ENCODE measurements around the gene SYCP3.

Gene SYCP3

GRCh38 chr12:101732318-101732717 is 6.9 kb downstream of the SYCP3 start:
- no peak for ATAC-seq (ENCODE audit: low read depth)
- no peak for DNase-seq (ENCODE audit: low spot score)
- peaks cover 33% of the 10 kb centered on the region for H3K36me3 ChIP-seq (ENCODE audit: low read depth)
- no peaks in the 10 kb centered on the region for H3K27me3 ChIP-seq (ENCODE audit: insufficient read depth, poor library complexity, severe bottlenecking)
- H3K27ac ChIP-seq (ENCODE audit: poor library complexity, severe bottlenecking), result no peak overlapping the region
- no peaks in the 10 kb centered on the region for H3K4me1 ChIP-seq (ENCODE audit: insufficient read depth, poor library complexity, severe bottlenecking)
- TF ChIP-seq, protein P1, sequence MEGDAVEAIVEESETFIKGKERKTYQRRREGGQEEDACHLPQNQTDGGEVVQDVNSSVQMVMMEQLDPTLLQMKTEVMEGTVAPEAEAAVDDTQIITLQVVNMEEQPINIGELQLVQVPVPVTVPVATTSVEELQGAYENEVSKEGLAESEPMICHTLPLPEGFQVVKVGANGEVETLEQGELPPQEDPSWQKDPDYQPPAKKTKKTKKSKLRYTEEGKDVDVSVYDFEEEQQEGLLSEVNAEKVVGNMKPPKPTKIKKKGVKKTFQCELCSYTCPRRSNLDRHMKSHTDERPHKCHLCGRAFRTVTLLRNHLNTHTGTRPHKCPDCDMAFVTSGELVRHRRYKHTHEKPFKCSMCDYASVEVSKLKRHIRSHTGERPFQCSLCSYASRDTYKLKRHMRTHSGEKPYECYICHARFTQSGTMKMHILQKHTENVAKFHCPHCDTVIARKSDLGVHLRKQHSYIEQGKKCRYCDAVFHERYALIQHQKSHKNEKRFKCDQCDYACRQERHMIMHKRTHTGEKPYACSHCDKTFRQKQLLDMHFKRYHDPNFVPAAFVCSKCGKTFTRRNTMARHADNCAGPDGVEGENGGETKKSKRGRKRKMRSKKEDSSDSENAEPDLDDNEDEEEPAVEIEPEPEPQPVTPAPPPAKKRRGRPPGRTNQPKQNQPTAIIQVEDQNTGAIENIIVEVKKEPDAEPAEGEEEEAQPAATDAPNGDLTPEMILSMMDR (IDR thresholded peaks at IDR 0.05; ENCODE audit: poor library complexity, severe bottlenecking), result no peak
- no peak overlapping the region for H3K4me3 ChIP-seq (ENCODE audit: severe bottlenecking)
- no peaks in the 10 kb centered on the region for H3K9me3 ChIP-seq (ENCODE audit: severe bottlenecking)

DNA sequence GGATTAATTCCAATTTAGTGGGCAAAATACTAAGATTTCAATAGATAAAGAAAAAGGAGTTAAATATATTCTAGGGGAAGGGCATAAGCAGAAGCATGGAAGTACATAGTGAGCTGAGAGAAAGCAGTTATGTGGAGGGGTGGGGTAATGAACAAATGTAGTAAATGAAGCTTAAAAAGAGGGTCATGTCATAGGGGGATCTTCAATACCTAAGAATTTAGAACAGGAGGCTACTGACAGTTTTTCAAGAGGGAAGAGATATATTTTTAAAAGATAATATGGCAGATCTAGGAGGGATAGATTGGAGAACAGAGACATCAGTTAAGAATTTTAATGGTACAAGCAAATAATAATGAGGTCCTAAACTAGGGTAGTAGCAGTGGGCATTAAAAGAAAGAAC is 9.4 kb downstream of the SYCP3 start:
- Histone ChIP-seq H3K36me3 (ENCODE audit: low read depth) (peaks cover 35% of the 10 kb centered on the region), H3K27me3 (ENCODE audit: insufficient read depth, poor library complexity, severe bottlenecking) (no peaks in the 10 kb centered on the region), H3K4me1 (ENCODE audit: insufficient read depth, poor library complexity, severe bottlenecking) (no peaks in the 10 kb centered on the region), H3K27ac (ENCODE audit: poor library complexity, severe bottlenecking) (no peak overlapping the region), H3K9me3 (ENCODE audit: severe bottlenecking) (no peaks in the 10 kb centered on the region), H3K4me3 (ENCODE audit: severe bottlenecking) (no peak overlapping the region)
- ATAC-seq (ENCODE audit: low read depth) (no peak), DNase-seq (ENCODE audit: low spot score) (no peak)
- TF ChIP-seq, protein P1 (IDR thresholded peaks at IDR 0.05; ENCODE audit: poor library complexity, severe bottlenecking), result no peak

- Histone ChIP-seq H3K4me1 (ENCODE audit: insufficient read depth, poor library complexity, severe bottlenecking) (no peaks in the 10 kb centered on the region), H3K36me3 (ENCODE audit: low read depth) (peaks cover 46% of the 10 kb centered on the region), H3K4me3 (ENCODE audit: severe bottlenecking) (no peak overlapping the region), H3K27me3 (ENCODE audit: insufficient read depth, poor library complexity, severe bottlenecking) (no peaks in the 10 kb centered on the region), H3K9me3 (ENCODE audit: severe bottlenecking) (no peaks in the 10 kb centered on the region), H3K27ac (ENCODE audit: poor library complexity, severe bottlenecking) (no peak overlapping the region)
- no peak for DNase-seq (ENCODE audit: low spot score)
- ATAC-seq (ENCODE audit: low read depth), result no peak
- TF ChIP-seq, protein P1 (IDR thresholded peaks at IDR 0.05; ENCODE audit: poor library complexity, severe bottlenecking), result no peak
Observed at GRCh38 chr12:101727098-101727497, 12.2 kb downstream of the SYCP3 start.

- no peaks in the 10 kb centered on the region for H3K9me3 ChIP-seq (ENCODE audit: severe bottlenecking)
- no peaks in the 10 kb centered on the region for H3K27me3 ChIP-seq (ENCODE audit: insufficient read depth, poor library complexity, severe bottlenecking)
- TF ChIP-seq, protein P1 (IDR thresholded peaks at IDR 0.05; ENCODE audit: poor library complexity, severe bottlenecking), result no peak
- no peak for DNase-seq (ENCODE audit: low spot score)
- ATAC-seq (ENCODE audit: low read depth), result no peak
- H3K27ac ChIP-seq (ENCODE audit: poor library complexity, severe bottlenecking), result no peak overlapping the region
- H3K4me3 ChIP-seq (ENCODE audit: severe bottlenecking), result no peak overlapping the region
- H3K4me1 ChIP-seq (ENCODE audit: insufficient read depth, poor library complexity, severe bottlenecking), result no peaks in the 10 kb centered on the region
- peaks cover 41% of the 10 kb centered on the region for H3K36me3 ChIP-seq (ENCODE audit: low read depth)
Observed at GRCh38 chr12:101722392-101722791, 16.9 kb downstream of the SYCP3 start.

DNA sequence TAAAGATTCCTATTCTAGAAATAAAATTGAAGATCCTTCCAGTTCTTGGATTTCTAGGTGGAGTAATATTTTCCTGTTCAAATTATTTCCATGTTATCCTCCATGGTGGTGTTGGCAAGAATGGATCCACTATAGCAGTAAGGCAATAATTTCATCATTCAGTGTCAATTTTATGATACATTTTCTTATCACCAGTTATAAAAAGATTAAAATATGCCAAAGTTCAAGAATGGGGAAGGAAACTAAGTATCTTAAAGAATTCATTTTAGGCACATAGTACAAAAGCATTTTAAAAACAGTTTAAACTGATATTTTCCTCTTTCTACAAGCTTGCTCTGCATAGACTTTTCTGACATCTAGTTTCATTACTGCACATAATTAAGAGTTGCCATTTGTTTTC is 19.1 kb downstream of the SYCP3 start:
- DNase-seq (ENCODE audit: low spot score), result no peak
- ATAC-seq (ENCODE audit: low read depth), result no peak
- Histone ChIP-seq H3K36me3 (ENCODE audit: low read depth) (peaks cover 32% of the 10 kb centered on the region), H3K9me3 (ENCODE audit: severe bottlenecking) (no peaks in the 10 kb centered on the region), H3K4me1 (ENCODE audit: insufficient read depth, poor library complexity, severe bottlenecking) (no peaks in the 10 kb centered on the region), H3K4me3 (ENCODE audit: severe bottlenecking) (no peak overlapping the region), H3K27ac (ENCODE audit: poor library complexity, severe bottlenecking) (no peak overlapping the region), H3K27me3 (ENCODE audit: insufficient read depth, poor library complexity, severe bottlenecking) (no peaks in the 10 kb centered on the region)
- TF ChIP-seq, protein P1 (IDR thresholded peaks at IDR 0.05; ENCODE audit: poor library complexity, severe bottlenecking), result no peak

Measured in RWPE2 (cell line).